Ishikawa (cell line): ENCODE results near the gene PRR35.

Experiments
- EGR1 ChIP-seq: IDR thresholded peaks from 2 replicates; pipeline ENCODE4 v1.6.1; 2012
- EP300 ChIP-seq: IDR thresholded peaks from 2 replicates; pipeline ENCODE4 v1.6.1; 2012; ENCODE audit warnings: borderline replicate concordance
- FOXM1 ChIP-seq: IDR thresholded peaks from 2 replicates; pipeline ENCODE4 v1.6.1; 2012; ENCODE audit warnings: low read depth, borderline replicate concordance
- NFIC ChIP-seq: IDR thresholded peaks from 2 replicates; pipeline ENCODE4 v1.6.1; 2012
- RAD21 ChIP-seq: IDR thresholded peaks from 2 replicates; pipeline ENCODE4 v1.6.1; 2012; ENCODE audit warnings: low read depth
- TAF1 ChIP-seq: IDR thresholded peaks from 2 replicates; pipeline ENCODE4 v1.6.1; 2012; ENCODE audit warnings: low read depth, mild to moderate bottlenecking
- YY1 ChIP-seq: IDR thresholded peaks from 2 replicates; pipeline ENCODE4 v1.6.1; 2012; ENCODE audit warnings: low read depth
- TF ChIP-seq, protein P1 (sequence below): IDR thresholded peaks from 2 replicates; pipeline ENCODE4 v1.6.1; 2012

- no peak for TF ChIP-seq YY1
- TF ChIP-seq NFIC: no peak
- TF ChIP-seq, protein P1, sequence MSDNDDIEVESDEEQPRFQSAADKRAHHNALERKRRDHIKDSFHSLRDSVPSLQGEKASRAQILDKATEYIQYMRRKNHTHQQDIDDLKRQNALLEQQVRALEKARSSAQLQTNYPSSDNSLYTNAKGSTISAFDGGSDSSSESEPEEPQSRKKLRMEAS: no peak
- no peak for TF ChIP-seq EP300
- TF ChIP-seq RAD21: no peak
- no peak for TF ChIP-seq FOXM1
- TF ChIP-seq TAF1: no peak
- no peak for TF ChIP-seq EGR1
Measured at GRCh38 chr16:583470-583814, 23.2 kb downstream of the PRR35 start.
